SW480 (cell line): ENCODE measurements around the gene KLHL8.
"Not testable (repeated sequence)": the region's sequence is repeated elsewhere in the genome, so short reads cannot be mapped to it uniquely, and the experiment has no call there.

Experiments
- DNase-seq: peaks from one replicate; pipeline ENCODE4 v3.0.0-alpha.2; 2016; ENCODE audit warnings: low spot score

KLHL8 gene

DNA sequence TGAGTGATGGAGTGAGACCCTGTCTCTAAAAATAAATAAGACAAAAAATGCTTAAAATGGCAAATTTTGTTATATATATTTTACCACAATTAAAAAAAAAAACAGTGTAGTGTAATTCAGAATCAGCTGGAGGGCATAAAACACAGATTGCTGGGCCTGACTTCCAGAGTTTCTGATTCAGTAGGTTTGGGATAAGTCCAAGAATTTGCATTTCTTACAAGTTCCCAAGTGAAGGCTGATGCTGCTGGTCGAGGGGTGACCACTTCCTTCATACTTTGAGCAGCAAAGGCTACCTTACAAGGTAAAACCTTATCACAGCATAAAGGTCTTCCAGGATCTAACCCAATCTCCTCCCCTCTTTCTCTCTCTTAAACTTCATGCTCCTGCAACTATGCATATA is 40.7 kb downstream of the KLHL8 start:
- DNase-seq: no peak

DNA sequence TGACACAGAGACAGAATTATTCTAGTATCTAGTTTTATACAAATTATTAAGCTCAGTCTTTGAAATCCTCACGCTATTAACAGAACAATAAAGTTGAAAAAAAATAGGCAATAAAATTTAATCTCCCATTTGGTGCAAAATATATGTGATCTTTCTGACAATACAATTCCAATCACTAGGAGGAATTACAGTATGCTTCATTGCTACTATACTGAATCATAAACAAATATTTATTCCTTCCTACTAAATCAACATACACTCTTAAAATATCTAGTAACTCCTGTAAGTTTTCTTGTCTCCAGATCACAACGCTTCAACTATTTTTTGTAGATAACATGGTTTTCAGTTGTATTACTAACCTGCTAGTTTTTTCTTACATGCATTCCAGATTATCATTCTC is 45.7 kb downstream of the KLHL8 start:
- DNase-seq: no peak

DNA sequence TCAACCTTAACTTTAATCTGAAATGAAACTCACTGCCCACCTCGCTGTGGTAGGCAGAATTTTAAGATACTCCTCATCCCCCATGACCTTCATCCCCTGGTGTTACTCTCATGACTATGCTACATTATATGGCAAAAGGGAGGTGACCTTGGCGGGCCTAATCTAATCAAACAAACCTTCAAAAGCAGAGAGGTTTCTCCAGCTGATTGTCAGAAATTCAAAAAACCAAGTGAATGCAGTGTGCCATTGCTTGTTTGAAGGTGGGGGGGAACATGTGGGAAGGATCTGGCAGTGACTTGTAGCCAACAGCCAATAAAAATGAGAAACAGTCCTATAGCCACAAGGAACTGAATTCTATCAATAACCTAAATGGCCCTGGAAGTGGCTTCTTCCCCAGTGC is 48.5 kb downstream of the KLHL8 start:
- DNase-seq: no peak

DNA sequence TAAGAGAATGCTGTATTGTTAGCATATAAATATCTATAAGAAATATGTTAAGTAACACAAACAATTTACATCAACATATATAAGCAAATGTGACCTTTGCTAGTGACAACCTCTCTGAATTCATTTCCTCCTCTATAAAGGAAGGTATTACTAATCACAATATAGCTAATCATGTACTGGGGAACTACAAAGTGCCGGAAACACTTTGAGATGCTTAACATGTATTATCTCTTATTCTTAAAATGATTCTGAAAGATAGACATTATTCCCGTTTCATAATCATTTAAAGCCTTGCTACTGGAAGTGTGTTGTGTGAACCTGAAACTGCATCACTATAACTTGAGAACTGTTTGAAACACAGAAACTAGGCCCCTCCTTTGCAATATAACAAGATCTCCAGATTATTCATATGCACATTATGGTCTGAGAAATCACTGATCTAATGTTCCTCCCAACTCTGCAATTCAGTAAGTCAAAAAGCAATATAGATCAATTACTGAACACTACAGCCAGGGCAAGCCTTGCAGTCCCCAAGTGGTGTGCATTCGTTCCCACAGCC is 54.0 kb downstream of the KLHL8 start:
- DNase-seq: no peak

DNA sequence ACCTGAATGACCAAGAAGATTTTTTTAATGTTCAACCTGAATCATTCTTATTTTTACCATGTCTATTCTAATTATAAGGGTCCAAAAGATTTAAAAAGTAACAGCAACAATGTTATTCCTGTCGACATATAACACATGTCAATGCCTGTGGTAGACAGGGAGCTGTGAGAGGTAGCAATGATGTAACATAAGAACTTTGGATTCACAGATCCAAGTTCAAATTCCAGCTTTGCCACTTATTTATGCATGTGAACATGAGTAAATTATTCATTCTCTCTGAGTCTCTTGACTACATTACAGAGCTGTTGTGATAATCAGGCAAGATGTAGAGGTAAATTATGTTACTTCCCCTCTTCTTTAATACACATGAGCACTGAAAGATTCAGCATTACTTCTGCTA is 54.5 kb downstream of the KLHL8 start:
- DNase-seq: no peak

DNA sequence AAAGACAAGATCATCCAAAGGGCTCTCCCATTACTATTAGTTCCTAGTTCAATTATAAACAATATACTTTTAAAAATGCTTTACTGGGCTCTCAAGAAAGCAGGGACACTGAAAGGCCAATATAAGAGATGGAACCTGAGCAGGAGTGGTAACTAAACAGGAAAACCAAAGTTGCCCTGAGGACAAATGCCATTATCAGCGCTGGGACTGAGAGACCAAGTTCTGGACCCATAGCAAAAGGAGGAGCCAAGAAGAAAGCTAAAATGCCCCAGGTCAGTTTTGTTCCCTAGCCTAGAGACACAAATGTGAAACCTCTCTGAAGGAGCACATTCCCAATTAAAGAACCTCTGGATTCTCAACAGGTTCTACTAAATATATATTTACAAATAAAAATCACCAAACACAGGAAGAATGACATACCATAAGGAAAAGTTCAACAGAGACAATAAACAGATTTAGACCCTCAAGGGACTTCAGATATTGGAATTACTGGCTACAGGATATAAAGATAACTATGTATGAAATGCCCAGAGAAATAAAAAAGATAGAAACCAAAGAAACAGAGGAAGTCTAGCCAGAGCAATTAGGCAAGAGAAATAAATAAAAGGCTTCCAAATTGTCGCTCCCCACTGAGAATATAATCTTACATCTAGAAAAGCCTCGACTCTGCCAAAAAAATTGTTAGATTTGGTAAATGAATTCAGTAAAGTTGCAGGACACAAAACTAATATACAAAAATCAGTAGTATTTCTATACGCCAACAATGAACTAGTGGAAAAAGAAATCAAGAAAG is 67.1 kb downstream of the KLHL8 start:
- no peak for DNase-seq

DNA sequence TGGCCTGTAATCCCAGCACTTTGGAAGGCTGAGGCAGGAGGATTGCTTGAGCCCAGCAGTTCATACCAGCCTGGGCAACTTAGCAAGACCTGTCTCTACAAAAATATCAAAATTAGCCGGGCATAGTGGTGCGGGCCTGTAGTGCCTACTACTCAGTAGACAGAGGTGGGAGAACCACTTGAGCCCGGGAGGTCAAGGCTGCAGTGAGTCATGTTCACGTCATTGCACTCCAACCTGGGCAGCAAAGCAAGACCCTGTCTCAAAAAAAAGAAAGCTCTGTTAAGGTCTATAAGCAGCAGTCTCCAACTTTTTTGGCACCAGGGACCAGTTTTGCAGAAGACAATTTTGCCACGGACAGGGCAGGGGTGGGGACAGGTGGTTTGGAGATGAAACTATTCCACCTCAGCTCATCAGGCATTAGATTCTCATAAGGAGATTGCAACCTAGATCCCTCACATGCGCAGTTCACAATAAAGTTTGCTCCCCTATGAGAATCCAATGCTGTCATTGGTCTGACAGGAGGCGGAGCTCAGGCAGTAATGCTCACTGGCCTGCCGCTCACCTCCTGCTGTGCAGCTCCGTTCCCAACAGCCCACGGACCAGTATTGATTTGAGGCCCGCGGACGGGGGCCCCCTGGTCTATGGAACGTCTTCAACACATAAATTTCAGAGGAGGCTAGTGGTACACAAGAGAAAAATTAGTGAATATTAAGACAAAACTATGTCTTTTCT is 67.9 kb downstream of the KLHL8 start:
- no peak for DNase-seq

DNA sequence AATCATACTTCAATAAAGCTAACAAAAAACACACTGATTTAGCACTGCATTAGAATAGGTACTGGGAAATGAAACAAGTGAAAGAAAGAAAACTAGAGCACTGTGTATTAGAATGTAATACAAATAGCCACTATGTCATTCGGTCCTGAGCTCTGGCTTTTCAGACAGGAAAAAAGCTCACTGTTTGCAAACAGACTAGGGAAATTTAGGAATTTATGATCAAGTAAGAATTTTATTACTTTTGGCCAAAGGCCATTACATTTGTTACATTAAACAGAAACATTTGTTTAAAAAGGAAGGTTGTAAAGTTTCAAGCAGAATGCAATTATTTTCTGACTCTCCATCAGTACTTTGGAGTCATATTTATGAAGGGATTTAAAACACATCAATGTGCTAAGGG is 68.7 kb downstream of the KLHL8 start:
- DNase-seq: no peak

DNA sequence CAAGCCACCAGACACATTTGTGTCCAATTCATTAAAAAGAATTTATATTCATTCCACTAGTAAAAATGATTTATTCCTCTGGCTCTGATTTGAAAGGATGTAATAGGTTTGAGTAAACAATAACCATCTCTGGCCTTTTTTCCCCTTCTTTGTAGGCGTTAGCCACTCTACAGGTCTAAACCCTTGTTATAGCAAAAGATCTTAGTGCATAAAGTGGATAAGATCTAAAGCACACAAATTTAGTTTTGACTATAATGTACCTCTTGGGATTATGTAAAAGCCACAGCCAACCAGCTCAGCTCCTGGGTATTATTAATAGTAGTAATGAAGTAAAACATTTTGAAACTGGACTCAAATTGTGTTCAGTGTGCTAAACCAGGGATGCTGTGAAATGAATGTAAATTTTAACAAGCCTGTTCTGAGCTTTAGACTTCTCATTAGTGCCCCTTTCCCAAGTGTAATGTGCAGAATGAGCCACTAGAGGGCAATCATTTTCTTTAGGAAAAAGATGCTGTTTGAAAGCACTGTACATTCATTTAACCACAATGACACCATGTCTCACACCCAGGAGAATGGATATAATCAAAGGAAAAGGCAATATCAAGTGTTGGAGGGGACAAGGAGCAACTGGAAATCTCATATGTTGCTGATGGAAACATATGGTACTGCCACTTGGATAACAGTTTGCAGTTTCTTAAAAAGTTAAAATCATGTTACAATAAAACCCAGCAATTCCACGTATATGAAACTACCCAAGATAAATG is 69.7 kb downstream of the KLHL8 start:
- DNase-seq: peak; percentile 59

DNA sequence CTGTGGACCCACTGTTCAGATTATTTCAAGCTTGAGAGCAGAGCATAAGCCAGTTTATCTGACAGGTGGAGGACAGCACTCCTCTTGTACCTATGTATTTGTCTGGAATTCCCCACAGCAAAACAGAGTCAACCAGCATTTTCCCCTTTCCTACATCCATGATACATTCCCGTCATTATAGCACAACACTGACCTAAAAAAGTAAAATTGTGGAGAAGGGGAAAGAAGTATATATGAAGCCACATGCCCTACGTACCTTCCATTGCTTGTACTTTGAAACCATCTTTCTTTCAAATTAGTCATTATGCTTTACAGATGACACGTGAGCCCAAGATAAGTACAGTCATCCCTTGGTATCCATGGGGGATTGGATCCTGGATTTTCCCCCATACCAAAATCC is 73.3 kb downstream of the KLHL8 start:
- no peak for DNase-seq

DNA sequence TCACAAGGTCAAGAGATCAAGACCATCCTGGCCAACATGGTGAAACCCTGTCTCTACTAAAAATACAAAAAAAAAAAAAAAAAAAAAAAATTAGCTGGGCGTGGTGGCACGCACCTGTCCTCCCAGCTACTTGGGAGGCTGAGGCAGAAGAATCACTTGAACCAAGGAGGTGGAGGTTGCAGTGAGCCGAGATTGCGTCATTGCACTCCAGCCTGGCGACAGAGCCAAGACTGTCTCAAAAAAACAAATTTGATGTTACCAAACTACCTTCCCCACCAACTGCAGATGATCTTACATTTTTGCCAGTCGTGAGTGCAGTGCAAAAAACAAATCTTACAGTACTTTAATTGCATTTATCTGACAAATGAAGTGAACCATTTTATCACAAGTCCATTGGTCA is 74.5 kb downstream of the KLHL8 start:
- not testable (repeated sequence) for DNase-seq

DNA sequence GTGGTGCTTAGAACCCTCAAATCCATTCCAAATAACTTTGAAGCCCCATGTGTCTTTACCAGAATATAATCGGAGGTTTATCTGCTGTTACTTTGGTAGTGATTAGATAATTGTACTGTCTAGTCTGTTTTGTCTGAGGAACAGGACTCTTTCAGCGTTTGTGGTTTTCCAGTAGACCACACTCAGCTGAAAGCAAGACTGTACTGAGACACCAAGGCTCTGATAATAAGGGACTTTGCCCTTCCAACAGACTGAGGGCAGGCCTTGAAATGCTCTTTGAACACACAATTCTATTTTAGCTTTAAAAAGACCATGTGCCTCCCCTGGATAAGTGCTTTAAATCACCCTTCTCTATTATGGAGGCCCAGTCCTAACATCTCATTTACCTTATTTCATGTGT is 76.1 kb downstream of the KLHL8 start:
- no peak for DNase-seq

DNA sequence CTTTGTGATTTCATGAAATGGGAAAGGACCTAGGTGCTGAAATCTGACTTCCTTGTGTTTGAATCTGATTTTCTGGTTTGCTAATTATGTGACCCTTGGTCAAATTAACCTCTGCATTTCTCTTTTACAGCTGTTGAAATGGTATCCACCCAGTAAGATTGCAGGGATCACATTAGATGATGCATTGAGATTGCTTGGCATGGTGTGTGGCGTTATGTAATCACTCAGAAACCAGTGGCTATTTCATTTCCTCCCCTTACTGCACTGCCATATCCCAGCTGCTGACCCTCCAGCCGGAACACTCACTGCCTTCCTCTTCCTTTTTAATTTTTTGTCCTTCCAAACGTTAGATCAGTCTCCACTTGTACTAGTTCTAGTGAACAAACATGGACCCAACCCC is 79.0 kb downstream of the KLHL8 start:
- DNase-seq: no peak

DNA sequence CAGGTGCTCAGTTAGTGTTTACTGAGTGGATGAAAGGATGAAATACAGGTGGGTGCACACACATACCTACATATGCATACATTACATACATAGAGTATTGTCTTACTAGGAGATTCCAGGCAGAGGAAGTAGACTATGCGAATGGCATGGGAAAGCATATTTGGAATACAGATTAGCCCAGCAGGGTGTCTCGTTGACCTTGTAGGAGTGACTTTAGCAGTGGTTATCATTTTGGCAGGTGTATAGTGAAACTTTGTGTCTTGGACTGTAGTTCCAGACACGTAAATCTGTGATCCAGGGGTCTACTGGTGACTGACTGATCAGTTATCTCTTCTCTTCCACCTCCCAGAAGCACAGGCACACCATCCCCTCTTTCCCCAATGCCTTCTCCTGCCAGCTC is 86.3 kb downstream of the KLHL8 start:
- DNase-seq: no peak

DNA sequence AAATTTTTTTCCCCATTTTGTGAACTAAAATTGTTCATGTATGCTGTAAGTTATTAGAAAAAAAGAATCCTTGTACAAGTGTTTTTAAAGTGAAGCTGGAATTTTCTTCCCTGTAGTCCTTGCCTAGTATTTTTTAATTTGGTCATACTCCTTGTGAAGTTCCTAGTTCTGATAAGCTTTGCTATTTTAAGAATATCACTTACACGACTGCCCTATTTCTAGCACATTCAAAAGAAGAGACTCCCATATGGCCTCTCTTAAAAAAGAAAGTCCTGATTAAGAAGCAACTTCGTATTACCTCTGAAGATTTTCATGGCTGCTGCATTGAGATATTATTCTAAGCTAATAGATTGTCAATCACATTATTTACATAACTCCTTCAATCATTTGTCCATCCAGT is 87.2 kb downstream of the KLHL8 start:
- no peak for DNase-seq

DNA sequence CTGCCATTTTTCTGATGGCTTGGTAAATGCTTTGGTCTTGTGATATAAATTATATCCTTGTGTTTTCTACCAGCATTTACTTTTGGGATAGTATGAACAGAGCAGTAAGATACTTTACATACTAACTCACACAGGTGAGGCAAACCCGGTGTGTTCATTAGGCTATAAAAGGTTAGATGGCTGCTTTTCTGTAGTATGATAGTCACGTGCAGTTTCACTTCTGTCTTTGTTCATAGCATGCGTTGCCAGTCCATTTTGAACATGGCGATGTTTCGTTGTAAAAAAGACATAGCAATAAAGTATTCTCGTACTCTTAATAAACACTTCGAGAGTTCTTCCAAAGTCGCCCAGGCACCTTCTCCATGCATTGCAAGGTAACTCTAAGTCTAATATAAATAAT is 88.4 kb downstream of the KLHL8 start:
- no peak for DNase-seq

DNA sequence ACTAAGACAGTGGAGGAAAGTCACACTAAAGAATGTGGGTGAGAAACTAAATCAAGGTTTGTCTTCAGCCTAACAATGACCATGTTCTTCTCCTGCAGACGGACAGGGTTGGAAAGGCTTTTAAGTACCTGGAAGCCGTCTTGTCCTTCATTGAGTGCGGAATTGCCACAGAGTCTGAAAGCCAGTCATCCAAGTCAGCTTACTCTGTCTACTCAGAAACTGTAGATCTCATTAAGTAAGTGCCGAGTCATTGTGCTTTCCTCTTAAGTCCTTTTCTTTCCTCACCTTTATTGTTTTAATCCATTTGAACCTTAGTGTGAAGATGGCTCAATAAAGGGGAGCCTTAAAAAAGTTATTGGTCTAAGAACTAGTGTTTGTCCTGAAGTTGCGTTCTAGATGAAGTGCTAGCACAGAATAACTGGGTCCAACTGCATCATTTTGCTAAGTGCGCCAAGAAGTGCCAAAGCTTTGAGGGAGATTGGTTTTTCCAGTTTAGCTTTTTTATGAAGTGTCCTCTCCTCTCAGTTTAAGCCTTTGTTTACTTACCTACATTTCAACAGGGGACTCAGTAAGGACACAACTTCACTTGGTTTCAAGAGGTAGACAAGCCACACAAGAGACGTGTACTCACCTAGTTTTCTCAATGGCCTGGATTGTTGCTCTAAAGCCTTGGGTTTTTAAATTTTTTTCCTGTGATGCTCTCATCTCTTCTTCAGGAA is 89.3 kb downstream of the KLHL8 start:
- no peak for DNase-seq

DNA sequence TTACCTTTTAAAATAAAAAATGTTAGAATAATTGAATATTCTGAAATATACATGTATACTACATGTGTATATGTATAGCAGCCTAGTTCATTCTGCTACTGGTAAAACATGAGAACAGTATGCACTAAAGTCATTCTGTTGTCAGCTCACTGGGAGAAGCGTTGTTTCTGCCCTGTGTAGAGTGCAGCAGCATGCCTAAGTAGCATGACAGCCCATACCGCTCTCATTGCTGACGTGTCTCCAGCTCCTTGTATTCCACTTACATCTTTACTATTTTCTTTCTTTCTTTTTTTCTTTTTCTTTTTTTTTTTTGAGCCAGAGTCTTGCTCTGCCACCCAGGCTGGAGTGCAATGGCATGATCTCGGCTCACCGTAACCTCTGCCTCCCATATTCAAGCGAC is 90.7 kb downstream of the KLHL8 start:
- no peak for DNase-seq

DNA sequence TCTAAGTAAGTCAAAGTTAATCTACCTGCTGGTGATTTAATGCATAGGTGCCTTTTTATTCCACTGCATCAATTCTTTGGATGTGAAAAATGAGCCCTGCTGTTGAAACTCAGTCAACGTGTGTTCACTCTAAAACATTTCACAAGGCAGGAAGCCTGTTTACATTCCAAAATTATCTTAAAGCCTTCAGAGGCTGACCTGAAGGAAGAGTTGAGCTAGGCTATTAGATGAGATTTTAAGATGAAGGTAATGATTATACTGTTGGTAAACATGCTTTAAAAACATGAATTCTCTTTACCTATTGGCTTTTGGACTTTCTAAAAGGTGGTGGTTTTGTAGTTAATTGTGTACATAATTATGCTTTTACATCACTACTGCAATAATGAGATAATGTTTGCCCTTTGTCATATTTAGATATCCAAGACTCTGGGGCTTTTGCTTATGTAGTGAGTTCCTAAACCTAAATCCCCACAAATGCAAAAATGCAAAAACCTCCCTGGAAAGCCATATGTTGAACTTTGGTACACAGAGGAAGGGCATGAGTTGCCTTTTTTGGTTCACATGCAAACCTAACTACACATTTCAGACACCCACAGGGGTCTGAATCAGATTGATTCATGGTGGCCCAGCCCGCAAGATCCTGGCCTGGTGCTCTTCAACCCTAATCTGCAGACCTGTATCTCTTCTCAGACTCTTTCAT is 92.3 kb downstream of the KLHL8 start:
- no peak for DNase-seq

DNA sequence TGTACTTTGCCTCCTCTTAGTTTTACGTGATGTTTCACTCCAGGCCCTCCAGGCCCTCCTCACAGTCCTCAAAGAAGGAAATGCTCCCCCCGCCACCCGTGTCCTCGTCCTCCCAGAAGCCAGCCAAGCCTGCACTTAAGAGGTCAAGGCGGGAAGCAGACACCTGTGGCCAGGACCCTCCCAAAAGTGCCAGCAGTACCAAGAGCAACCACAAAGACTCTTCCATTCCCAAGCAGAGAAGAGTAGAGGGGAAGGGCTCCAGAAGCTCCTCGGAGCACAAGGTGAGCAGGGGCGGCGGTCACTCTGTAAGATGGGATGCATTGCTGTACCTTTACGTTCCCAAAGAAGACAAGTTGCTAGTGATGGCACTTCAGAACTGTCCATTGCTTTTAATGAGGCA is 94.4 kb downstream of the KLHL8 start:
- DNase-seq: no peak

DNA sequence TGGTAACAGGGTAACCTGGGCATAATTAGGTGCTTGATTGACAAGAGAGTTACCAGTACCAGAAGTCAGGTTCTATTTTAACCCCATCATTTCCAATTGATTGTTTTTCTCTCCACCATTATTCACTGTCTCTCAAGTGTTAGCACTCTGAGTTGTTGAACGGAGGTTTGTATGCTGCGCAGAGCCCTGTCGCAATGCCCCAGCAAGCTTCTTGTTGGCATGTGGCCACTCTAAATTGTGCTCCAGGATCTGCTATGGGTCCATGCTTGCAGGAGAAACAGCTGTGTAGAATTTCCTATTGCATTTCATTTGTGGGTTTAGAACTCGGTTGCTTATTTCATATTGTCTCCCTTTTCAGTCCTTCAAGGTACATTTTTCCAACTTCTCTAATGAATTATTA is 98.2 kb downstream of the KLHL8 start:
- DNase-seq: no peak
